Ureter (tissue), 1 donor: Measurements from ENCODE around the gene STK24. TPM values are rescaled to one million over a fixed set of nuclear protein-coding genes. Genes with fewer than 3 reads are reported as not detected.

Source experiments
- DNase-seq: peaks from one replicate; pipeline ENCODE4 v3.0.0-alpha.2; 2020; ENCODE audit warnings: low spot score
- total RNA-seq: library from RNA; stranded (reverse); gene quantifications from one replicate; pipeline ENCODE4 v1.2.4, GENCODE V29; 2023
- donor health status: DM: yes; HTN: yes; CAD: no.

Gene STK24
- total RNA-seq, 1 donor from 2014 or later = 160 TPM

- DNase-seq = no peak
Observed at GRCh38 chr13:98473788-98474144, 103.1 kb downstream of the STK24 start.

- no peak for DNase-seq
Observed at GRCh38 chr13:98473135-98473787, 103.6 kb downstream of the STK24 start.

- no peak for DNase-seq
Observed at GRCh38 chr13:98471934-98472333, 105.0 kb downstream of the STK24 start.

- no peak for DNase-seq
Observed at GRCh38 chr13:98470920-98471319, 106.0 kb downstream of the STK24 start.

GRCh38 chr13:98468929-98469328 is 108.0 kb downstream of the STK24 start:
- DNase-seq = no peak

- DNase-seq = no peak
Observed at GRCh38 chr13:98468361-98468760, 108.5 kb downstream of the STK24 start.

GRCh38 chr13:98467263-98467985 is 109.5 kb downstream of the STK24 start:
- no peak for DNase-seq

- no peak for DNase-seq
Observed at GRCh38 chr13:98466634-98467236, 110.2 kb downstream of the STK24 start.

GRCh38 chr13:98462946-98463345 is 114.0 kb downstream of the STK24 start:
- no peak for DNase-seq

- DNase-seq = no peak
Observed at GRCh38 chr13:98462241-98462882, 114.5 kb downstream of the STK24 start.

GRCh38 chr13:98461486-98462240 is 115.2 kb downstream of the STK24 start:
- no peak for DNase-seq

GRCh38 chr13:98460516-98460915 is 116.4 kb downstream of the STK24 start:
- no peak for DNase-seq

- no peak for DNase-seq
Observed at GRCh38 chr13:98459721-98460370, 117.1 kb downstream of the STK24 start.

- DNase-seq = no peak
Observed at GRCh38 chr13:98459171-98459681, 117.7 kb downstream of the STK24 start.

- DNase-seq = no peak
Observed at GRCh38 chr13:98458431-98458830, 118.5 kb downstream of the STK24 start.

- DNase-seq = no peak
Observed at GRCh38 chr13:98457053-98457452, 119.9 kb downstream of the STK24 start.

GRCh38 chr13:98456413-98456845 is 120.5 kb downstream of the STK24 start:
- no peak for DNase-seq

GRCh38 chr13:98454389-98454881 is 122.5 kb downstream of the STK24 start:
- DNase-seq = no peak

GRCh38 chr13:98452851-98453843 is 123.8 kb downstream of the STK24 start:
- DNase-seq = no peak
